SK-N-SH (cell line): ENCODE measurements around the gene MYLK3. TPM values are rescaled to one million over a fixed set of nuclear protein-coding genes. Genes with fewer than 3 reads are reported as not detected.

Experiments used
- CTCF ChIA-PET: fragments of 300-600, 350-600 bp; formaldehyde crosslinking; extraction: SDS; loops from one replicate; lab custom pipeline; 2021; lab: Yijun Ruan, JAX
- POLR2A ChIA-PET: fragments of 350-600 bp; sonication (Branson Sonifier 250); formaldehyde crosslinking; extraction: SDS; loops from one replicate; lab custom pipeline; 2020; ENCODE audit warnings: antibody characterized with exemption, inconsistent platforms; lab: Yijun Ruan, JAX
- DNase-seq: peaks from one replicate; pipeline ENCODE4 v3.0.0; 2012
- H2AFZ ChIP-seq: fragments of 200-600 bp; sonication (generic); 2 replicates; pipeline ENCODE4 v1.8.1; 2016; ENCODE audit warnings: antibody characterized with exemption, mild to moderate bottlenecking, low read depth
- H3F3A ChIP-seq: fragments of 200-600 bp; sonication (generic); replicated peaks from 2 replicates; pipeline ENCODE3; 2016; ENCODE audit warnings: antibody characterized with exemption, mild to moderate bottlenecking; ENCODE audit not compliant: insufficient read depth
- H3K27ac ChIP-seq, 2 experiments: fragments of 200-500 bp in 1 of 2; fragments of 200-600 bp in 1 of 2; sonication (Bioruptor generic) in 1 of 2; sonication (generic), shearing (Covaris generic) in 1 of 2; 2 replicates each; pipeline versions ENCODE4 v1.5.1 to v1.6.1; 2014 to 2016; ENCODE audit warnings: low read depth in 2 of 2, inconsistent platforms in 1 of 2, low read length in 1 of 2, mild to moderate bottlenecking in 1 of 2, mixed read lengths in 1 of 2
- H3K27me3 ChIP-seq: fragments of 200-600 bp; sonication (generic), shearing (Covaris generic); 2 replicates; pipeline ENCODE4 v1.6.1; 2016; ENCODE audit warnings: mixed run types; ENCODE audit not compliant: insufficient read depth
- H3K36me3 ChIP-seq, 2 experiments: fragments of 200-500 bp in 1 of 2; fragments of 200-600 bp in 1 of 2; sonication (Bioruptor generic) in 1 of 2; sonication (generic) in 1 of 2; replicated peaks in 1 of 2; 2 replicates each; pipeline versions ENCODE3 to v1.5.1; 2014 to 2016; ENCODE audit warnings: low read length in 1 of 2, mild to moderate bottlenecking in 1 of 2; ENCODE audit not compliant: insufficient read depth in 2 of 2, control insufficient read depth in 1 of 2
- H3K4me1 ChIP-seq, 2 experiments: fragments of 200-500 bp in 1 of 2; fragments of 200-600 bp in 1 of 2; sonication (Bioruptor generic) in 1 of 2; sonication (generic), shearing (Covaris generic) in 1 of 2; 2 replicates each; pipeline versions ENCODE4 v1.5.1 to v1.6.1; 2014 to 2016; ENCODE audit warnings: low read depth in 1 of 2, low read length in 1 of 2, mixed run types in 1 of 2; ENCODE audit not compliant: insufficient read depth in 2 of 2, control insufficient read depth in 1 of 2
- H3K4me2 ChIP-seq: fragments of 200-600 bp; sonication (generic), shearing (Covaris generic); 2 replicates; pipeline ENCODE4 v1.6.1; 2017; ENCODE audit warnings: mixed run types
- H3K4me3 ChIP-seq, 2 experiments: fragments of 200-500 bp in 1 of 2; fragments of 200-600 bp in 1 of 2; sonication (Bioruptor generic) in 1 of 2; sonication (generic), shearing (Covaris generic) in 1 of 2; 2 replicates each; pipeline versions ENCODE4 v1.5.1 to v1.8.1; 2014 to 2016; ENCODE audit warnings: low read depth in 2 of 2, inconsistent platforms in 1 of 2, low read length in 1 of 2, mild to moderate bottlenecking in 1 of 2, mixed read lengths in 1 of 2, moderate library complexity in 1 of 2
- H3K79me2 ChIP-seq: fragments of 200-600 bp; sonication (generic); 2 replicates; pipeline ENCODE4 v1.8.1; 2017; ENCODE audit warnings: mild to moderate bottlenecking; ENCODE audit not compliant: insufficient read depth
- H3K9ac ChIP-seq: fragments of 200-600 bp; sonication (generic); 2 replicates; pipeline ENCODE4 v1.6.1; 2017; ENCODE audit warnings: mixed run types
- H3K9me2 ChIP-seq: fragments of 200-600 bp; sonication (generic); 2 replicates; pipeline ENCODE4 v1.6.1; 2017; ENCODE audit warnings: mixed run types
- H3K9me3 ChIP-seq: fragments of 200-600 bp; sonication (generic); 2 replicates; pipeline ENCODE4 v1.6.1; 2017; ENCODE audit warnings: mixed run types, mild to moderate bottlenecking, moderate library complexity
- H4K20me1 ChIP-seq: fragments of 200-600 bp; sonication (generic); 2 replicates; pipeline ENCODE4 v1.6.1; 2017; ENCODE audit warnings: mild to moderate bottlenecking, mixed run types; ENCODE audit not compliant: insufficient read depth
- EZH2phosphoT487 ChIP-seq: fragments of 200-600 bp; sonication (generic); IDR thresholded peaks from 2 replicates; pipeline ENCODE4 v1.6.1; 2017; ENCODE audit warnings: low read depth, mixed run types, mild to moderate bottlenecking, antibody characterized with exemption, moderate library complexity, borderline replicate concordance
- FOSL2 ChIP-seq: IDR thresholded peaks from 2 replicates; pipeline ENCODE4 v1.4.0; 2012; ENCODE audit warnings: low read depth, mild to moderate bottlenecking, moderate library complexity, borderline replicate concordance
- FOXJ3 ChIP-seq: sonication (generic); formaldehyde crosslinking; IDR thresholded peaks from 2 replicates; pipeline ENCODE4 v1.5.1; 2020; ENCODE audit warnings: mild to moderate bottlenecking, missing genetic modification reagents
- FOXM1 ChIP-seq: IDR thresholded peaks from 2 replicates; pipeline ENCODE4 v1.4.0; 2012; ENCODE audit warnings: low read depth, mild to moderate bottlenecking
- GATA2 ChIP-seq: sonication (generic); formaldehyde crosslinking; IDR thresholded peaks from 2 replicates; pipeline ENCODE4 v1.5.0; 2020; ENCODE audit warnings: mild to moderate bottlenecking, missing genetic modification reagents
- JUND ChIP-seq: IDR thresholded peaks from 2 replicates; pipeline ENCODE4 v1.4.0; 2012
- MEF2A ChIP-seq: IDR thresholded peaks from 2 replicates; pipeline ENCODE4 v1.4.0; 2012; ENCODE audit warnings: low read depth, borderline replicate concordance
- MXI1 ChIP-seq: IDR thresholded peaks from 2 replicates; pipeline ENCODE4 v1.6.1; 2012; ENCODE audit warnings: mild to moderate bottlenecking, low read depth, low read length, improper control_type of control experiment
- NFIC ChIP-seq: IDR thresholded peaks from 2 replicates; pipeline ENCODE4 v1.4.0; 2012; ENCODE audit warnings: borderline replicate concordance
- RAD21 ChIP-seq: IDR thresholded peaks from 2 replicates; pipeline ENCODE4 v1.6.1; 2012; ENCODE audit warnings: mild to moderate bottlenecking, low read length
- RCOR1 ChIP-seq: fragments of 150-350 bp; IDR thresholded peaks from 2 replicates; pipeline ENCODE4 v1.6.1; 2017; ENCODE audit warnings: antibody characterized with exemption, low read length
- SMC3 ChIP-seq: IDR thresholded peaks from 2 replicates; pipeline ENCODE4 v1.6.1; 2012; ENCODE audit warnings: low read depth, low read length, improper control_type of control experiment
- TAF1 ChIP-seq: IDR thresholded peaks from 2 replicates; pipeline ENCODE4 v1.6.1; 2012; ENCODE audit warnings: low read depth, mild to moderate bottlenecking, low read length, moderate library complexity, borderline replicate concordance
- TCF12 ChIP-seq: IDR thresholded peaks from 2 replicates; pipeline ENCODE4 v1.4.0; 2012
- TEAD4 ChIP-seq: IDR thresholded peaks from 2 replicates; pipeline ENCODE4 v1.4.0; 2012; ENCODE audit warnings: mild to moderate bottlenecking, borderline replicate concordance; ENCODE audit not compliant: insufficient read depth
- YY1 ChIP-seq: IDR thresholded peaks from 2 replicates; pipeline ENCODE4 v1.4.0; 2012; ENCODE audit warnings: low read depth, mild to moderate bottlenecking
- WGBS: methylation state at CpG from one replicate; pipeline ENCODE4 v1.1.6; 2017; ENCODE audit warnings: low lambda C conversion rate; 5-methylcytosine and 5-hydroxymethylcytosine counted together
- polyA plus RNA-seq, 3 experiments: library from polyadenylated mRNA; depleted of rRNA; stranded (reverse); fragments of >200 nt; gene quantifications; 2 replicates each; pipeline ENCODE4 v1.2.3, GENCODE V29; 2012
- TF ChIP-seq, protein P1 (sequence below): fragments of 150-350 bp; IDR thresholded peaks from 2 replicates; pipeline ENCODE4 v1.6.1; 2016; ENCODE audit warnings: mild to moderate bottlenecking, low read depth, low read length
- TF ChIP-seq, protein P2 (sequence below): IDR thresholded peaks from 2 replicates; pipeline ENCODE4 v1.4.0; 2012; ENCODE audit warnings: low read depth, borderline replicate concordance
- TF ChIP-seq, protein P3 (sequence below): IDR thresholded peaks from 2 replicates; pipeline ENCODE4; 2012
- TF ChIP-seq, protein P4 (sequence below): IDR thresholded peaks from 2 replicates; pipeline ENCODE4 v1.6.1; 2012; ENCODE audit warnings: mild to moderate bottlenecking, low read depth, low read length, moderate library complexity
- TF ChIP-seq, protein P5 (sequence below): fragments of 200-600 bp; sonication (generic); IDR thresholded peaks from 2 replicates; pipeline ENCODE4 v1.6.1; 2017; ENCODE audit warnings: antibody characterized with exemption, mild to moderate bottlenecking, moderate library complexity

Gene MYLK3
- polyA plus RNA-seq, 1 of the 3 experiments (the other 2 are of a cell fraction) = 0.05 TPM

DNA sequence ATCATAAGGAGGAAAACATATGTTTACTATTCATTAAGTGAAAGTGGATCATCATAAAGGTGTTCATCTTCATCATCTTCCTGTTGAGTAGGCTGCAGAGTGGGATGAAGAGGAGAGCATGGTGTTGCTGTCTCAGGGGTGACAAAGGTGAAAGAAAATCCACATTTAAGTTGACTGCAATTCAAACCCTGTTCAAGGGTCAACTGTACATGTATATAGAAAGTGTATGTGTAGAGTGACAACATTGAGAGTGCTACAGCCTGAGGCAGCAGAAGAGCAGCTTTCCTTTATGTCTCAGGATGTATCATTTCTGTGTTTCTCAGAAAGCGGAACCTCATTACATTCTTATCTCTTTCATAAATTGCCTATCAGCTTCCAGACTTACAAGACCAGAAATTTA is 41.5 kb downstream of the MYLK3 start (continued):
- TF ChIP-seq, protein P1, sequence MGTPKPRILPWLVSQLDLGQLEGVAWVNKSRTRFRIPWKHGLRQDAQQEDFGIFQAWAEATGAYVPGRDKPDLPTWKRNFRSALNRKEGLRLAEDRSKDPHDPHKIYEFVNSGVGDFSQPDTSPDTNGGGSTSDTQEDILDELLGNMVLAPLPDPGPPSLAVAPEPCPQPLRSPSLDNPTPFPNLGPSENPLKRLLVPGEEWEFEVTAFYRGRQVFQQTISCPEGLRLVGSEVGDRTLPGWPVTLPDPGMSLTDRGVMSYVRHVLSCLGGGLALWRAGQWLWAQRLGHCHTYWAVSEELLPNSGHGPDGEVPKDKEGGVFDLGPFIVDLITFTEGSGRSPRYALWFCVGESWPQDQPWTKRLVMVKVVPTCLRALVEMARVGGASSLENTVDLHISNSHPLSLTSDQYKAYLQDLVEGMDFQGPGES = no peak
- no peak for TF ChIP-seq FOSL2
- TF ChIP-seq, protein P2, sequence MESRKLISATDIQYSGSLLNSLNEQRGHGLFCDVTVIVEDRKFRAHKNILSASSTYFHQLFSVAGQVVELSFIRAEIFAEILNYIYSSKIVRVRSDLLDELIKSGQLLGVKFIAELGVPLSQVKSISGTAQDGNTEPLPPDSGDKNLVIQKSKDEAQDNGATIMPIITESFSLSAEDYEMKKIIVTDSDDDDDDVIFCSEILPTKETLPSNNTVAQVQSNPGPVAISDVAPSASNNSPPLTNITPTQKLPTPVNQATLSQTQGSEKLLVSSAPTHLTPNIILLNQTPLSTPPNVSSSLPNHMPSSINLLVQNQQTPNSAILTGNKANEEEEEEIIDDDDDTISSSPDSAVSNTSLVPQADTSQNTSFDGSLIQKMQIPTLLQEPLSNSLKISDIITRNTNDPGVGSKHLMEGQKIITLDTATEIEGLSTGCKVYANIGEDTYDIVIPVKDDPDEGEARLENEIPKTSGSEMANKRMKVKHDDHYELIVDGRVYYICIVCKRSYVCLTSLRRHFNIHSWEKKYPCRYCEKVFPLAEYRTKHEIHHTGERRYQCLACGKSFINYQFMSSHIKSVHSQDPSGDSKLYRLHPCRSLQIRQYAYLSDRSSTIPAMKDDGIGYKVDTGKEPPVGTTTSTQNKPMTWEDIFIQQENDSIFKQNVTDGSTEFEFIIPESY = no peak
- TF ChIP-seq, protein P3, sequence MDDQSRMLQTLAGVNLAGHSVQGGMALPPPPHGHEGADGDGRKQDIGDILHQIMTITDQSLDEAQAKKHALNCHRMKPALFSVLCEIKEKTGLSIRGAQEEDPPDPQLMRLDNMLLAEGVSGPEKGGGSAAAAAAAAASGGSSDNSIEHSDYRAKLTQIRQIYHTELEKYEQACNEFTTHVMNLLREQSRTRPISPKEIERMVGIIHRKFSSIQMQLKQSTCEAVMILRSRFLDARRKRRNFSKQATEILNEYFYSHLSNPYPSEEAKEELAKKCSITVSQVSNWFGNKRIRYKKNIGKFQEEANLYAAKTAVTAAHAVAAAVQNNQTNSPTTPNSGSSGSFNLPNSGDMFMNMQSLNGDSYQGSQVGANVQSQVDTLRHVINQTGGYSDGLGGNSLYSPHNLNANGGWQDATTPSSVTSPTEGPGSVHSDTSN = no peak
- no peak for TF ChIP-seq RAD21
- TF ChIP-seq GATA2 (CRISPR knock-in tag) = no peak
- TF ChIP-seq YY1 = no peak
- TF ChIP-seq, protein P4, sequence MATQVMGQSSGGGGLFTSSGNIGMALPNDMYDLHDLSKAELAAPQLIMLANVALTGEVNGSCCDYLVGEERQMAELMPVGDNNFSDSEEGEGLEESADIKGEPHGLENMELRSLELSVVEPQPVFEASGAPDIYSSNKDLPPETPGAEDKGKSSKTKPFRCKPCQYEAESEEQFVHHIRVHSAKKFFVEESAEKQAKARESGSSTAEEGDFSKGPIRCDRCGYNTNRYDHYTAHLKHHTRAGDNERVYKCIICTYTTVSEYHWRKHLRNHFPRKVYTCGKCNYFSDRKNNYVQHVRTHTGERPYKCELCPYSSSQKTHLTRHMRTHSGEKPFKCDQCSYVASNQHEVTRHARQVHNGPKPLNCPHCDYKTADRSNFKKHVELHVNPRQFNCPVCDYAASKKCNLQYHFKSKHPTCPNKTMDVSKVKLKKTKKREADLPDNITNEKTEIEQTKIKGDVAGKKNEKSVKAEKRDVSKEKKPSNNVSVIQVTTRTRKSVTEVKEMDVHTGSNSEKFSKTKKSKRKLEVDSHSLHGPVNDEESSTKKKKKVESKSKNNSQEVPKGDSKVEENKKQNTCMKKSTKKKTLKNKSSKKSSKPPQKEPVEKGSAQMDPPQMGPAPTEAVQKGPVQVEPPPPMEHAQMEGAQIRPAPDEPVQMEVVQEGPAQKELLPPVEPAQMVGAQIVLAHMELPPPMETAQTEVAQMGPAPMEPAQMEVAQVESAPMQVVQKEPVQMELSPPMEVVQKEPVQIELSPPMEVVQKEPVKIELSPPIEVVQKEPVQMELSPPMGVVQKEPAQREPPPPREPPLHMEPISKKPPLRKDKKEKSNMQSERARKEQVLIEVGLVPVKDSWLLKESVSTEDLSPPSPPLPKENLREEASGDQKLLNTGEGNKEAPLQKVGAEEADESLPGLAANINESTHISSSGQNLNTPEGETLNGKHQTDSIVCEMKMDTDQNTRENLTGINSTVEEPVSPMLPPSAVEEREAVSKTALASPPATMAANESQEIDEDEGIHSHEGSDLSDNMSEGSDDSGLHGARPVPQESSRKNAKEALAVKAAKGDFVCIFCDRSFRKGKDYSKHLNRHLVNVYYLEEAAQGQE = no peak
- no peak for TF ChIP-seq RCOR1
- TF ChIP-seq FOXJ3 (CRISPR knock-in tag) = no peak

DNA sequence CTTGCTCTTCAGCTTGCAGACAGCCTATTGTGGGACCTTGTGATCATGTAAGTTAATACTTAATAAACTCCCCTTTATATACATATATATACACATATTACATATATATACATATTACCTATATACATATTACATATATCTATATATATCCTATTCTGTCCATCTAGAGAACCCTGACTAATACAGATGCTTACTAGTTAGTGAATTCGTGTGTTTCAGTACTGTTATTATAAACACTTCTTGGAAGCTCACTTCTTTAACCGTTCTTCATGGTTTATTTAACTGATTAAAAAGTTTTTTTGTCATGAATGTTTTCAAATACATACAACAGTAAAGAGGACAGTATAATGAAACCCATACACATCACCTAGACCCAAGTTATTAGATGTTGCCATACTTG is 46.1 kb downstream of the MYLK3 start:
- Histone ChIP-seq H3K4me1 (no peaks in the 10 kb centered on the region), H3K36me3 (peaks cover 8 to 9% of the 10 kb centered on the region in 2 experiments), H3F3A (no peaks in the 10 kb centered on the region), H4K20me1 (no peaks in the 10 kb centered on the region), H3K27ac (no peak overlapping the region), H2AFZ (no peak overlapping the region), H3K4me2 (no peak overlapping the region), H3K27me3 (no peaks in the 10 kb centered on the region), H3K9ac (no peak overlapping the region), H3K9me3 (no peaks in the 10 kb centered on the region), H3K9me2 (no peaks in the 10 kb centered on the region), H3K79me2 (no peaks in the 10 kb centered on the region), H3K4me3 (no peak overlapping the region)
- POLR2A ChIA-PET = no interaction called here
- 96% methylated on average over 2 of the region's 2 CpGs for WGBS
- TF ChIP-seq FOXM1 = no peak
- TF ChIP-seq MEF2A = no peak
- no peak for TF ChIP-seq JUND
- TF ChIP-seq TEAD4 = no peak
- TF ChIP-seq YY1 = no peak
- no peak for TF ChIP-seq NFIC
- TF ChIP-seq TAF1 = no peak
- TF ChIP-seq, protein P5, sequence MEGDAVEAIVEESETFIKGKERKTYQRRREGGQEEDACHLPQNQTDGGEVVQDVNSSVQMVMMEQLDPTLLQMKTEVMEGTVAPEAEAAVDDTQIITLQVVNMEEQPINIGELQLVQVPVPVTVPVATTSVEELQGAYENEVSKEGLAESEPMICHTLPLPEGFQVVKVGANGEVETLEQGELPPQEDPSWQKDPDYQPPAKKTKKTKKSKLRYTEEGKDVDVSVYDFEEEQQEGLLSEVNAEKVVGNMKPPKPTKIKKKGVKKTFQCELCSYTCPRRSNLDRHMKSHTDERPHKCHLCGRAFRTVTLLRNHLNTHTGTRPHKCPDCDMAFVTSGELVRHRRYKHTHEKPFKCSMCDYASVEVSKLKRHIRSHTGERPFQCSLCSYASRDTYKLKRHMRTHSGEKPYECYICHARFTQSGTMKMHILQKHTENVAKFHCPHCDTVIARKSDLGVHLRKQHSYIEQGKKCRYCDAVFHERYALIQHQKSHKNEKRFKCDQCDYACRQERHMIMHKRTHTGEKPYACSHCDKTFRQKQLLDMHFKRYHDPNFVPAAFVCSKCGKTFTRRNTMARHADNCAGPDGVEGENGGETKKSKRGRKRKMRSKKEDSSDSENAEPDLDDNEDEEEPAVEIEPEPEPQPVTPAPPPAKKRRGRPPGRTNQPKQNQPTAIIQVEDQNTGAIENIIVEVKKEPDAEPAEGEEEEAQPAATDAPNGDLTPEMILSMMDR = no peak
- TF ChIP-seq EZH2phosphoT487 = no peak
- no peak for TF ChIP-seq FOSL2
- TF ChIP-seq RAD21 = no peak
- no peak for TF ChIP-seq TCF12
- no peak for TF ChIP-seq SMC3
- TF ChIP-seq MXI1 = no peak
- no peak for TF ChIP-seq RCOR1
- TF ChIP-seq FOXJ3 (CRISPR knock-in tag) = no peak
- CTCF ChIA-PET = interaction anchor here (1.4 kb wide), 1 partner anchor 8 kb away, joined by 5 read pairs; no protein-coding TSS in a partner anchor
- no peak for DNase-seq
